D721Med (cell line): ENCODE results near the gene CUX1.

ENCODE experiments used
- DNase-seq: peaks from one replicate; pipeline ENCODE4 v3.0.0; 2011; ENCODE audit warnings: low spot score; ENCODE audit not compliant: insufficient read length
- FAIRE-seq: peaks from 2 replicates; lab custom pipeline; 2011; peaks lifted over from hg19 to GRCh38; lab: Jason Lieb, UNC
- CTCF ChIP-seq: IDR thresholded peaks from 2 replicates; pipeline ENCODE4 v1.5.1; 2012; ENCODE audit warnings: mild to moderate bottlenecking, control low read depth; ENCODE audit not compliant: insufficient read depth; ENCODE audit errors: missing control alignments

CUX1 gene

GRCh38 chr7:101817471-101818286, at the start of gene CUX1:
CUX1 (plus strand) TSS chr7:101817626; CDS start chr7:101817640, 14 bp downstream.
- FAIRE-seq (no peak), DNase-seq (no peak)
- no peak for TF ChIP-seq CTCF

- no peak for DNase-seq
- TF ChIP-seq CTCF, result no peak
- FAIRE-seq, result no peak
These were observed 49.1 kb upstream of the CUX1 start for GRCh38 chr7:101768280-101768679.

GRCh38 chr7:101770466-101770865, 47.0 kb upstream of the CUX1 start:
- FAIRE-seq (no peak), DNase-seq (no peak)
- no peak for TF ChIP-seq CTCF

GRCh38 chr7:101772508-101773211, 44.8 kb upstream of the CUX1 start:
- TF ChIP-seq CTCF, result no peak
- FAIRE-seq (no peak), DNase-seq (no peak)

GRCh38 chr7:101775181-101775580, 42.2 kb upstream of the CUX1 start:
- no peak for TF ChIP-seq CTCF
- no peak for FAIRE-seq
- no peak for DNase-seq

- DNase-seq (no peak), FAIRE-seq (no peak)
- TF ChIP-seq CTCF, result no peak
These were observed 39.3 kb upstream of the CUX1 start for GRCh38 chr7:101778026-101778580.

- FAIRE-seq, result no peak
- TF ChIP-seq CTCF, result no peak
- DNase-seq, result no peak
These were observed 38.2 kb upstream of the CUX1 start for GRCh38 chr7:101779267-101779666.
